ENCODE measurements around the gene DERL3. TPM values are rescaled to one million over a fixed set of nuclear protein-coding genes. Genes with fewer than 3 reads are reported as not detected.

Gene DERL3
- total and polyA plus RNA-seq, 7 experiments from 2014 or later, result 1.6 to 16.2 (median 6.5) TPM; not detected in 2

DNA sequence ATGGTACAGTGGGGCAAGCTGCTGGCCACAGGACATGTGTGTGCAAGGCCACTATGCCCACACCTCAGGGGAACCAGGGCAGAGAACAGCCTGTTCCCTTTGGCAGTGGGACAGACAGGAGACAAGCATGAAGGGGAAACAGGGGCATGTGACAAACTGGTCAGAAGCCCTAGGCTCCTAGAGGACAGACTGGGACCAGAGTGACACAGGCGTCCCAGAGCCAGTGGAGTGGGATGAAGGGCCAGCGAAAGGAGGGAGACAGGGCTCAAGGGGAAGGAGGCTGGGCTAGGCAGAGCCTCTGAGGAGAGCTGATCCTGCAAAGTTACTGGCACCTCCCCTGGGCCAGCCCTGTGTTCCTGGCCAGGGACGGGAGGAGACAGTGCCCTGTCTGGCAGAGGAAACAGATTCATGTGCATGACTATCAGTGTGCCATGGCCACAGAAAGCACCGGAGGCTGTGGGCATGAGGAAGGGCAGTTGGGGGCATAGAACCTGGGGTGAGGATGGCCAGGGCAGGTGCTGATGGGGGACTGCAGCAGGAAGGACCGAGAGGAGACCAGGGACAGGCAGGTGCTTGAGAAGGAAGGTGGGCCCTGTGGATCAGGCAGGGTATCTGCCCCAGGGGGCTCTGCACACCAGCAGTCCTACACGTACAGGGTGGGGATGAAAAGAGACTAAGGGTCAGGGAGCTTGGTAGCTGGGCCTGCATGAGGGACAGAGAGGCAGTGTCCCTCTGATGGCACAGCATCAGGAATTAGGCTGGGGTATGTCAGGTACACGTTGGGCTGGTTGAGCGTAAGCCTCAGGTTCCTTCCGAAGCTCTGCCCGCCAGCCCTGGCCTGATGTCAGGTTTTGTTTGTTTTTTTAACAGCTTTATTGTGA, 9.8 kb downstream of the DERL3 start:
- ChIA-PET CTCF (no interaction called here), POLR2A (interaction anchor here (0.6 kb wide), 1 partner anchor 70 kb away, joined by 3 read pairs; no protein-coding TSS in a partner anchor)
- H3K9me3 ChIP-seq (ENCODE audit: control insufficient read depth in 2 of 3, low read length in 3 of 3), result no peaks in the 10 kb centered on the region
- H3K9me3 Mint-ChIP-seq, result no peaks in the 10 kb centered on the region
- H3K4me1 ChIP-seq (ENCODE audit: control insufficient read depth in 2 of 2, insufficient read depth in 2 of 2, low read length in 2 of 2), result no peaks in the 10 kb centered on the region
- H3K27me3 ChIP-seq (ENCODE audit: control insufficient read depth in 2 of 2, insufficient read depth in 2 of 2, low read length in 2 of 2), result no peaks in the 10 kb centered on the region
- DNase-seq (no peak), ATAC-seq (no peak)
- peaks cover 4 to 35% (median 11%) of the 10 kb centered on the region in 5 donors for H3K36me3 Mint-ChIP-seq
- no peaks in the 10 kb centered on the region for H3K27me3 Mint-ChIP-seq
- H3K36me3 ChIP-seq (ENCODE audit: control insufficient read depth in 2 of 3, insufficient read depth in 3 of 3, low read length in 3 of 3), result peaks cover 0 to 92% (median 20%) of the 10 kb centered on the region in 3 experiments
- intact Hi-C loops (cut with micrococcal nuclease), result no loop called here
- H3K4me3 Mint-ChIP-seq, result no peak overlapping the region
- H3K27ac Mint-ChIP-seq, result peak overlapping the region in 4 of 9 donors; percentile 2 to 84 (median 62)
- H3K27ac ChIP-seq (ENCODE audit: low read depth, low read length), result no peak overlapping the region
- no peak overlapping the region for H3K4me3 ChIP-seq (ENCODE audit: low read length)
- H3K4me1 Mint-ChIP-seq, result peaks cover 0 to 24% (median 4%) of the 10 kb centered on the region in 7 donors

DNA sequence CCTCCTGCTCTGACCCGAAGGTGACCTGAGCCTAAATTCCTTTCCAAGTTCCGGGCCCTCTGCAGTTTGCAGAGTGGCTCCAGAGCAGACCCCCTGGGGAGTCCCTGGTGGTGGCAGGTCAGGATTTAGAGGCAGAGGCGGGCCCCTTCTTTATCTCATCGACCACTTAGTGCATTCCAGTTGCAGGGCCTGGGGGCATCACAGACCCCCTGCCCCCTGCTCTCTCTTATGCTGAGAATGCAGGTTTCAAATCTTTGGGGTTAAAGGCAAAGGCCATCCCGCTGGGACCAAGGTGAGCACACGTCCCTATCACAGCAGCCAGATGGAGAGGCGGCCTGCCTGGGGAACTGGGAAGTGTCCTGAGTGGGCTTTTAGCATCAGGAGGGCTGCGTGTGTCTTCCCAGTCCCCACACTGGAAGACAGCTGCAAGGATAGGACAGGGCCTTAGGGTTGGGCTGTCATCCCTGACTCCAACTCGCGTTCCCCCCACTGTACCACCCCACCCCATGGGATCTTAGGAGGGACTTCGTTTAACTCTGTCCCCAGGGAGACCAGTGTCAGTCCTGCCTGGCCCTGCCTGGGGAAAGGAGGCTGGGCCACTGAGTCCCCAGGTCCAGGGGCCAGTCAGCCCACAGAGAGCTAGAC, 11.3 kb downstream of the DERL3 start:
- Histone ChIP-seq H3K27me3 (ENCODE audit: control insufficient read depth in 2 of 2, insufficient read depth in 2 of 2, low read length in 2 of 2) (no peaks in the 10 kb centered on the region), H3K27ac (ENCODE audit: low read depth, low read length) (no peak overlapping the region), H3K9me3 (ENCODE audit: control insufficient read depth in 2 of 3, low read length in 3 of 3) (no peaks in the 10 kb centered on the region), H3K4me1 (ENCODE audit: control insufficient read depth in 2 of 2, insufficient read depth in 2 of 2, low read length in 2 of 2) (no peaks in the 10 kb centered on the region), H3K36me3 (ENCODE audit: control insufficient read depth in 2 of 3, insufficient read depth in 3 of 3, low read length in 3 of 3) (peaks cover 0 to 92% (median 24%) of the 10 kb centered on the region in 3 experiments), H3K4me3 (ENCODE audit: low read length) (no peak overlapping the region)
- Mint-ChIP-seq H3K27ac (peak overlapping the region in 1 of 9 donors; percentile 29), H3K9me3 (no peaks in the 10 kb centered on the region), H3K36me3 (peaks cover 6 to 51% (median 16%) of the 10 kb centered on the region in 5 donors), H3K4me1 (peaks cover 0 to 35% (median 4%) of the 10 kb centered on the region in 7 donors), H3K4me3 (no peak overlapping the region), H3K27me3 (no peaks in the 10 kb centered on the region)
- ChIA-PET POLR2A (no interaction called here), CTCF (no interaction called here)
- ATAC-seq (no peak), DNase-seq (no peak)
- intact Hi-C loops (cut with micrococcal nuclease), result no loop called here

DNA sequence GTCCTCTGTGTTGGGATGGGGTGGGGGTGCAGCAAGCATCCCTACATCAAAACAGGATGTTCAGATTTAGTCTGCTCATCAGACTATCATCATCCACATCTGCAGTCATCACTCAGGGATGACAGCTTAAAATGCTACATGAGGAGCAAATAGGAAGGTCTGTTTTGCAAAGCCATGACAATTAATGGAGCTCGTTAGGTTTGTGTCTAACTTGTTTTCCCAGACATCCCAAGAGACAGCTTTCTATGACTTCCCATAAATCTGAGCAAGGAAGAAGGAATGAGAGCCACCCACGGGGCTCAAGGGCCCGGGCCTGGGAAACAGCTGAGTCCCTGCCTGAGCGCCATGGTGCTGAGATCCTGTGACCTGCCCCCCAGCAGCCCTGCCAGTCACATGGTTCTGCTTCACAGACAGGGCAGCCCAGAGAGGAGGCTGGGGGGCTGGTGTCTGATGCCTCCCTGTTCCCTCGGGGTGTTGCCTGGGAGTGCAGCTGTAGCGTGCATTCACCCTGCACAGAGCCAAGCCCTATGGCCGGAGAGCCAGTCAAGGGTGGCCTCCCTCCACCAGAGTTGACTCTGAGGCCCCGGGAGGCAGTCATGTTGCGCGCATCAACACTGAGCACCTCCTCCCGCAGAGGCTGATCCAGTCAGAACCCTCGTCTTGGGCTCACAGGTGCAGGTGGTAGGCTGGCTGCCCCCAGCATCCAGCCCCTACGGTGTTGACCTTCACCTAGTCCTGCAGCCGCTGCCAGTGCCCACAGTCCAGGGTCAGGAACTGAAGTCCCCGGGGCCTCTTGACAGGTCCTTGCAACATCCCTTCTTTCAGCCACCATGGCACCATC, 12.1 kb downstream of the DERL3 start:
- peak overlapping the region in 1 of 10 donors; percentile 45 for H3K4me3 Mint-ChIP-seq
- peak overlapping the region in 1 of 9 donors; percentile 82 for H3K27ac Mint-ChIP-seq

DNA sequence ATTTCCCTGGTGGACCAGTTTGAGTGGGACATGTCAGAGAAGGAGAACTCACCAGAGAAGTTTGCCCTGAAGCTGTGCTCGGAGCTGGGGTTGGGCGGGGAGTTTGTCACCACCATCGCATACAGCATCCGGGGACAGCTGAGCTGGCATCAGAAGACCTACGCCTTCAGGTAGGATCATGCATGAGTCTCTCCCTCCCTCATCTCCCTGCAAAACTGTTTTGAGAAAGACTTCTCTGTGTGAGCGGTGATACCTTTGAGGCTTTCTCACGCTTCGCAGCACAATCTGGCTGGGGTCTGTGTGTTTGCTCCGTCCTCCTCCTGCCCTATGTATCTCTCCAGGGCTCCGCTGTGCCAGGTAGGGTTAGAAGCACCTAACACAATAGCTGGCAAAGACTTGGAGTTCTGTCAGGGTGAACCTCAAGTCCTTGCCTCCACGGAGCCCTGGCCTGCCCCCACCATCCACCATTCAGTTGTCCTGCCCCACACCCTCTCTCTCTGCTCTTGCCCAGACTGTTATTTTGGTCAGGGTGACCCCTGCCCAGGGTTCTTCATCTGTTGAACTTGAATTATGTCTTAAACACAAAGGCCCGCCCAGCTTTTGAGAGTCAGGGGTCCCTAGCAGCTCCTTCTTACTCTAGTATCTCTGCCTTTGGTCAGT, 13.4 kb downstream of the DERL3 start:
- intact Hi-C loops (cut with micrococcal nuclease), result no loop called here
- no peak overlapping the region for H3K4me3 Mint-ChIP-seq
- no peaks in the 10 kb centered on the region for H3K9me3 Mint-ChIP-seq
- peaks cover 7 to 47% (median 17%) of the 10 kb centered on the region in 5 donors for H3K36me3 Mint-ChIP-seq
- Histone ChIP-seq H3K4me1 (ENCODE audit: control insufficient read depth in 2 of 2, insufficient read depth in 2 of 2, low read length in 2 of 2) (no peaks in the 10 kb centered on the region), H3K4me3 (ENCODE audit: low read length) (no peak overlapping the region), H3K9me3 (ENCODE audit: control insufficient read depth in 2 of 3, low read length in 3 of 3) (no peaks in the 10 kb centered on the region), H3K27ac (ENCODE audit: low read depth, low read length) (no peak overlapping the region), H3K36me3 (ENCODE audit: control insufficient read depth in 2 of 3, insufficient read depth in 3 of 3, low read length in 3 of 3) (peaks cover 0 to 94% (median 24%) of the 10 kb centered on the region in 3 experiments), H3K27me3 (ENCODE audit: control insufficient read depth in 2 of 2, insufficient read depth in 2 of 2, low read length in 2 of 2) (no peaks in the 10 kb centered on the region)
- H3K27ac Mint-ChIP-seq, result peak overlapping the region in 4 of 9 donors; percentile 12 to 82 (median 44)
- DNase-seq, result no peak
- POLR2A ChIA-PET, result no interaction called here
- H3K4me1 Mint-ChIP-seq, result peaks cover 2 to 46% (median 4%) of the 10 kb centered on the region in 7 donors
- H3K27me3 Mint-ChIP-seq, result no peaks in the 10 kb centered on the region
- CTCF ChIA-PET, result interaction anchor here (0.7 kb wide), 1 partner anchor 1443 kb away, joined by 3 read pairs; no protein-coding TSS in a partner anchor
- ATAC-seq, result no peak

More for the DNA sequence above, 12.1 kb downstream of the DERL3 start:
- no peaks in the 10 kb centered on the region for H3K4me1 ChIP-seq (ENCODE audit: control insufficient read depth in 2 of 2, insufficient read depth in 2 of 2, low read length in 2 of 2)
- intact Hi-C loops (cut with micrococcal nuclease), result no loop called here
- no peak overlapping the region for H3K27ac ChIP-seq (ENCODE audit: low read depth, low read length)
- Mint-ChIP-seq H3K4me1 (peaks cover 0 to 37% (median 3%) of the 10 kb centered on the region in 7 donors), H3K36me3 (peaks cover 7 to 53% (median 18%) of the 10 kb centered on the region in 5 donors), H3K27me3 (no peaks in the 10 kb centered on the region), H3K9me3 (no peaks in the 10 kb centered on the region)
- ATAC-seq (no peak), DNase-seq (no peak)
- POLR2A ChIA-PET, result no interaction called here
- no peak overlapping the region for H3K4me3 ChIP-seq (ENCODE audit: low read length)
- CTCF ChIA-PET, result interaction anchor here (0.7 kb wide), 2 partner anchors 181 to 1444 kb away, joined by 3 read pairs; no protein-coding TSS in a partner anchor
- no peaks in the 10 kb centered on the region for H3K27me3 ChIP-seq (ENCODE audit: control insufficient read depth in 2 of 2, insufficient read depth in 2 of 2, low read length in 2 of 2)
- no peaks in the 10 kb centered on the region for H3K9me3 ChIP-seq (ENCODE audit: control insufficient read depth in 2 of 3, low read length in 3 of 3)
- peaks cover 0 to 92% (median 24%) of the 10 kb centered on the region in 3 experiments for H3K36me3 ChIP-seq (ENCODE audit: control insufficient read depth in 2 of 3, insufficient read depth in 3 of 3, low read length in 3 of 3)

DNA sequence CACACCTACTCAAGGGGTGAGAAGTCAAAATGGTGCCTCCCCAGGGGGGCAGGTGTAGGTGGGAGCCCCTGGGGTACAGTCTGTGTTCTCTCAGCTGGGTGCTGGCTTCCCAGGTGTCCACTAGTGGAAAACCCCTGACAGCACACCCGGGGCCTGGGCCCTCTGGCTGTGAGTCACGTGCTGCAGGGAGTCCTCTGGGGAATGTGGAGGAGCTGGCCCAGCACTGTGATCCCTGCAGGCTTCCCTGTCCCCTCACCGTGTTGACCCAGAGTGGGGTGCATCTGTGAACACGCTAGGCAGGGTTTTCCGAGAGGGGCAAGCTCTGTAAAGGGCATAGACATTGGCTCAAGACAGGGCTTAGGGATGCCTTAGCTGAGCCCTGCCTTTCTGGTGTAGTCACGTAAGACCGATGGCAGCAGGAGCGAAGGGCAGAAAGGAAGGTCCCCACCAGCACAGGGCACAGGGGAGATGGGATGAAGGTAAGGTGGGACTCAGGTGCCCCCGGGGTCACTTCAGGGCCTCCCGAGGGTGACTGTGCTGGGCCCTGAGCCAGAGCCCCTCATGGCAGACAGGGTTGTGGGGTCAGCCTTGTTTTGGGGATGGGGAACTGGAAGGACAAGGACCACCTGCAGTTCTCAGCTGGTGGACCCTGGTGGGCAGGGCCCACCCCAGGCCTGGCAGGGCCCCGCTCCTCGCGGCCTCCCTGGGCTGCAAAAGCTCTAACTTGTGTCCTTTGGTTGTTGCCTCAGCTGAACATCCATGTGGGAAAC, 14.1 kb downstream of the DERL3 start:
- DNase-seq (no peak), ATAC-seq (no peak)
- Histone ChIP-seq H3K27ac (ENCODE audit: low read depth, low read length) (no peak overlapping the region), H3K9me3 (ENCODE audit: control insufficient read depth in 2 of 3, low read length in 3 of 3) (no peaks in the 10 kb centered on the region), H3K27me3 (ENCODE audit: control insufficient read depth in 2 of 2, insufficient read depth in 2 of 2, low read length in 2 of 2) (no peaks in the 10 kb centered on the region), H3K36me3 (ENCODE audit: control insufficient read depth in 2 of 3, insufficient read depth in 3 of 3, low read length in 3 of 3) (peaks cover 0 to 94% (median 24%) of the 10 kb centered on the region in 3 experiments), H3K4me3 (ENCODE audit: low read length) (no peak overlapping the region), H3K4me1 (ENCODE audit: control insufficient read depth in 2 of 2, insufficient read depth in 2 of 2, low read length in 2 of 2) (no peaks in the 10 kb centered on the region)
- no peaks in the 10 kb centered on the region for H3K9me3 Mint-ChIP-seq
- ChIA-PET POLR2A (no interaction called here), CTCF (no interaction called here)
- H3K4me1 Mint-ChIP-seq, result peaks cover 0 to 49% (median 4%) of the 10 kb centered on the region in 7 donors
- no peak overlapping the region for H3K4me3 Mint-ChIP-seq
- peak overlapping the region in 2 of 9 donors; percentile 28 to 82 for H3K27ac Mint-ChIP-seq
- no peaks in the 10 kb centered on the region for H3K27me3 Mint-ChIP-seq
- H3K36me3 Mint-ChIP-seq, result peaks cover 6 to 45% (median 19%) of the 10 kb centered on the region in 5 donors
- intact Hi-C loops (cut with micrococcal nuclease), result no loop called here

Measured in naive thymus-derived CD4-positive, alpha-beta T cell (primary cell).